K562 (cell line): ENCODE data around the gene APLP1. TPM values are rescaled to one million over a fixed set of nuclear protein-coding genes. Genes with fewer than 3 reads are reported as not detected.

Source experiments
- CBX3 ChIP-seq, 2 experiments: IDR thresholded peaks; 1 replicate in 1 of 2; 2 replicates in 1 of 2; pipeline ENCODE4 v1.6.1; 2012; ENCODE audit warnings: inconsistent platforms in 2 of 2, low read length in 2 of 2, borderline replicate concordance in 1 of 2, control low read depth in 1 of 2
- CREM ChIP-seq: IDR thresholded peaks from 2 replicates; pipeline ENCODE4 v1.6.1; 2014; ENCODE audit warnings: antibody characterized with exemption, low read depth
- NCOA1 ChIP-seq: fragments of 450-650 bp; IDR thresholded peaks from 2 replicates; pipeline ENCODE4 v1.6.1; 2016; ENCODE audit warnings: low read depth
- NELFE ChIP-seq: IDR thresholded peaks from 2 replicates; pipeline ENCODE4 v1.6.1; 2011; ENCODE audit warnings: mild to moderate bottlenecking; ENCODE audit not compliant: insufficient read depth, insufficient read length
- NEUROD1 ChIP-seq: fragments of 150-350 bp; IDR thresholded peaks from 2 replicates; pipeline ENCODE4 v1.6.1; 2014; ENCODE audit warnings: borderline replicate concordance, low read length, low read depth; ENCODE audit not compliant: partially characterized antibody
- SIN3A ChIP-seq, 2 experiments: fragments of 150-350 bp in 1 of 2; IDR thresholded peaks; 2 replicates each; pipeline ENCODE4 v1.6.1; 2011 to 2016; ENCODE audit warnings: borderline replicate concordance in 2 of 2, low read depth in 2 of 2, low read length in 2 of 2, mild to moderate bottlenecking in 2 of 2, moderate library complexity in 2 of 2; ENCODE audit not compliant: control insufficient read depth in 1 of 2
- STAG1 ChIP-seq: sonication (generic); formaldehyde crosslinking; IDR thresholded peaks from 2 replicates; pipeline ENCODE4 v1.5.0; 2020; ENCODE audit warnings: missing genetic modification reagents, borderline replicate concordance
- TEAD1 ChIP-seq, 2 experiments: fragments of 450-650 bp in 1 of 2; sonication (generic) in 1 of 2; formaldehyde crosslinking; IDR thresholded peaks; 2 replicates each; pipeline versions ENCODE4 v1.4.0 to v1.8.0; 2020 to 2022; ENCODE audit warnings: mild to moderate bottlenecking in 2 of 2, missing genetic modification reagents in 1 of 2
- YY1 ChIP-seq, 3 experiments: IDR thresholded peaks; 2 replicates each; pipeline ENCODE4 v1.6.1; 2011; ENCODE audit warnings: low read length in 2 of 3, mild to moderate bottlenecking in 2 of 3, moderate library complexity in 2 of 3, borderline replicate concordance in 1 of 3, control low read depth in 1 of 3, low read depth in 1 of 3; ENCODE audit not compliant: insufficient read depth in 3 of 3, insufficient replicate concordance in 2 of 3, control insufficient read depth in 1 of 3, insufficient read length in 1 of 3; ENCODE audit errors: extremely low read depth in 1 of 3
- ZBTB33 ChIP-seq: sonication (generic); formaldehyde crosslinking; IDR thresholded peaks from 2 replicates; pipeline ENCODE4 v1.8.1; 2023; ENCODE audit warnings: mild to moderate bottlenecking, missing genetic modification reagents
- ZNF143 ChIP-seq: sonication (generic); formaldehyde crosslinking; IDR thresholded peaks from 2 replicates; pipeline ENCODE4 v1.9.0; 2022; ENCODE audit warnings: mild to moderate bottlenecking, missing genetic modification reagents
- ZNF766 ChIP-seq: fragments of 200-800 bp; sonication (Bioruptor generic); conservative IDR thresholded peaks from 2 replicates; pipeline ENCODE4 v1.6.1; 2016; ENCODE audit warnings: missing genetic modification characterization, missing compliant biosample characterization
- polyA plus RNA-seq, 8 experiments: library from polyadenylated mRNA; depleted of rRNA in 4 of 8; stranded (reverse) in 5 of 8; unstranded in 3 of 8; fragments of >200 nt; fragmentation: Nextera tagmentation in 2 of 8; fragmentation: Illumina TruSeq in 1 of 8; extraction: Ambion mirVana in 2 of 8; extraction: Trizol in 1 of 8; gene quantifications; 2 replicates each; pipeline versions ENCODE4 v1.2.1 to v1.2.3, GENCODE V29; 2011 to 2014; ENCODE audit warnings: inconsistent platforms in 1 of 8, missing spikeins in 1 of 8
- total RNA-seq, 7 experiments: library from RNA; depleted of rRNA in 6 of 7; stranded (reverse); fragments of >200 nt in 6 of 7; fragmentation: Illumina TruSeq in 2 of 7; extraction: Trizol in 2 of 7; gene quantifications; 2 replicates each; pipeline versions ENCODE4 v1.2.1 to v1.2.3, GENCODE V29; 2011 to 2021; ENCODE audit warnings: low replicate concordance in 1 of 7
- TF ChIP-seq, protein P1 (sequence below), 2 experiments: fragments of 450-650 bp in 1 of 2; sonication (generic) in 1 of 2; formaldehyde crosslinking in 1 of 2; IDR thresholded peaks in 1 of 2; conservative IDR thresholded peaks in 1 of 2; 2 replicates each; pipeline versions ENCODE4 v1.6.1 to v1.8.1; 2016 to 2023; ENCODE audit warnings: mild to moderate bottlenecking in 2 of 2, moderate library complexity in 2 of 2, inconsistent platforms in 1 of 2, missing genetic modification reagents in 1 of 2
- TF ChIP-seq, protein P2 (sequence below): sonication (generic); formaldehyde crosslinking; IDR thresholded peaks from 2 replicates; pipeline ENCODE4 v1.8.0; 2022; ENCODE audit warnings: mild to moderate bottlenecking, missing genetic modification reagents
- TF ChIP-seq, protein P3 (sequence below), 2 experiments: fragments of 450-650 bp in 1 of 2; sonication (generic) in 1 of 2; formaldehyde crosslinking; conservative IDR thresholded peaks; 2 replicates each; pipeline versions ENCODE4 v1.4.0 to v1.8.1; 2020 to 2022; ENCODE audit warnings: mild to moderate bottlenecking in 1 of 2, missing genetic modification reagents in 1 of 2

Gene APLP1
- total and polyA plus RNA-seq, 9 of the 15 experiments (the other 6 are each of a cell fraction or from before 2014, with no cell fraction given) = 0.69 to 9.9 (median 4.7) TPM

DNA sequence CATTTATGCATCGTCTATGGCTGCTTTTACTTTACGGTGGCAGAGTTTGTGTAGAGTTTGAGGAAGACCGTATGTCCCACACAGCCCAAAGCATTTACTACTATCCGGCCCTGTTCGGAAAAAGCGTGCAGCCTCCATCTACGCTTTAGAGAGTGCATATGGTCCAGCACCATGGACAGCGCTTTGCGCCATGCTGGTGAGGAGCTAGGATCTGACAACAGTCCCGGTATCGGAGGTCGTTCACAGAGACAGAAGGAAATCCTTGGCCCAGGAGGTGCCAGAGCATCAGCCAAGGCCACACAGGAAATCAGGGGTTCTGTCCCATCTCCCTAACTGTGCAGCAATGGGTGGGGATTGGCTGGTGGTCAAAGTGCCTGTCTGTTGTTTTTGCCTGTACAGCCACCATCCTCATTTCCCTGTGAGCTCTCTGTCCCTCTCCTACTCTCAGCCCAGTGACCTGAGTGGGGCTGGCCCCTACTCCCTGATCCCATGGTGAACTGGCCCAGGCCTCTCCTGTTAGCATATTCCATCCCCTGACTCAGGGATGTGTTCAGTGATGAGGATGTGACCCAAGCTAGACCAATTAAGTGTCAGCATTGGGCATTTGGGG is 39.6 kb upstream of the APLP1 start (continued):
- TF ChIP-seq TEAD1 (CRISPR knock-in tag; IDR thresholded peaks at IDR 0.05) (peak in 1 of 2 experiments; percentile 77; a peak in 1 of 4 replicates), NEUROD1 (no peak), CBX3 (IDR thresholded peaks at IDR 0.05; ENCODE audit: borderline replicate concordance in 1 of 2, low read length in 2 of 2) (peak in 1 of 2 experiments; percentile 72; a peak in 1 of 3 replicates), YY1 (IDR thresholded peaks at IDR 0.05; ENCODE audit: borderline replicate concordance in 1 of 3, control insufficient read depth in 1 of 3, extremely low read depth in 1 of 3, insufficient read depth in 3 of 3, insufficient read length in 1 of 3, insufficient replicate concordance in 2 of 3, low read depth in 1 of 3, low read length in 2 of 3) (peak in 2 of 3 experiments; percentile 45 to 81), NELFE (no peak), ZNF766 (CRISPR knock-in tag) (peak; percentile 71; the same call in 1 of the 2 replicates), NCOA1 (peak; percentile 54; the same call in 1 of the 2 replicates), SIN3A (IDR thresholded peaks at IDR 0.05; ENCODE audit: borderline replicate concordance in 2 of 2, control insufficient read depth in 1 of 2, low read depth in 2 of 2, low read length in 2 of 2) (peak; percentile 75 to 96), ZNF143 (0 out of 2 replicates have a peak, but pooled peaks have one; percentile 26), CREM (peak; percentile 49; the same call in 1 of the 2 replicates), STAG1 (CRISPR knock-in tag) (no peak), ZBTB33 (CRISPR knock-in tag) (peak; percentile 55; the same call in 1 of the 2 replicates)
- TF ChIP-seq, protein P1, sequence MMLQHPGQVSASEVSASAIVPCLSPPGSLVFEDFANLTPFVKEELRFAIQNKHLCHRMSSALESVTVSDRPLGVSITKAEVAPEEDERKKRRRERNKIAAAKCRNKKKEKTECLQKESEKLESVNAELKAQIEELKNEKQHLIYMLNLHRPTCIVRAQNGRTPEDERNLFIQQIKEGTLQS (IDR thresholded peaks at IDR 0.05) = no peak
- TF ChIP-seq, protein P1 (CRISPR knock-in tag; conservative IDR thresholded peaks at IDR 0.05) = no peak
- TF ChIP-seq, protein P2, sequence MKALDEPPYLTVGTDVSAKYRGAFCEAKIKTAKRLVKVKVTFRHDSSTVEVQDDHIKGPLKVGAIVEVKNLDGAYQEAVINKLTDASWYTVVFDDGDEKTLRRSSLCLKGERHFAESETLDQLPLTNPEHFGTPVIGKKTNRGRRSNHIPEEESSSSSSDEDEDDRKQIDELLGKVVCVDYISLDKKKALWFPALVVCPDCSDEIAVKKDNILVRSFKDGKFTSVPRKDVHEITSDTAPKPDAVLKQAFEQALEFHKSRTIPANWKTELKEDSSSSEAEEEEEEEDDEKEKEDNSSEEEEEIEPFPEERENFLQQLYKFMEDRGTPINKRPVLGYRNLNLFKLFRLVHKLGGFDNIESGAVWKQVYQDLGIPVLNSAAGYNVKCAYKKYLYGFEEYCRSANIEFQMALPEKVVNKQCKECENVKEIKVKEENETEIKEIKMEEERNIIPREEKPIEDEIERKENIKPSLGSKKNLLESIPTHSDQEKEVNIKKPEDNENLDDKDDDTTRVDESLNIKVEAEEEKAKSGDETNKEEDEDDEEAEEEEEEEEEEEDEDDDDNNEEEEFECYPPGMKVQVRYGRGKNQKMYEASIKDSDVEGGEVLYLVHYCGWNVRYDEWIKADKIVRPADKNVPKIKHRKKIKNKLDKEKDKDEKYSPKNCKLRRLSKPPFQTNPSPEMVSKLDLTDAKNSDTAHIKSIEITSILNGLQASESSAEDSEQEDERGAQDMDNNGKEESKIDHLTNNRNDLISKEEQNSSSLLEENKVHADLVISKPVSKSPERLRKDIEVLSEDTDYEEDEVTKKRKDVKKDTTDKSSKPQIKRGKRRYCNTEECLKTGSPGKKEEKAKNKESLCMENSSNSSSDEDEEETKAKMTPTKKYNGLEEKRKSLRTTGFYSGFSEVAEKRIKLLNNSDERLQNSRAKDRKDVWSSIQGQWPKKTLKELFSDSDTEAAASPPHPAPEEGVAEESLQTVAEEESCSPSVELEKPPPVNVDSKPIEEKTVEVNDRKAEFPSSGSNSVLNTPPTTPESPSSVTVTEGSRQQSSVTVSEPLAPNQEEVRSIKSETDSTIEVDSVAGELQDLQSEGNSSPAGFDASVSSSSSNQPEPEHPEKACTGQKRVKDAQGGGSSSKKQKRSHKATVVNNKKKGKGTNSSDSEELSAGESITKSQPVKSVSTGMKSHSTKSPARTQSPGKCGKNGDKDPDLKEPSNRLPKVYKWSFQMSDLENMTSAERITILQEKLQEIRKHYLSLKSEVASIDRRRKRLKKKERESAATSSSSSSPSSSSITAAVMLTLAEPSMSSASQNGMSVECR (CRISPR knock-in tag) = peak; percentile 88; the same call in 1 of the 2 replicates
- TF ChIP-seq, protein P3, sequence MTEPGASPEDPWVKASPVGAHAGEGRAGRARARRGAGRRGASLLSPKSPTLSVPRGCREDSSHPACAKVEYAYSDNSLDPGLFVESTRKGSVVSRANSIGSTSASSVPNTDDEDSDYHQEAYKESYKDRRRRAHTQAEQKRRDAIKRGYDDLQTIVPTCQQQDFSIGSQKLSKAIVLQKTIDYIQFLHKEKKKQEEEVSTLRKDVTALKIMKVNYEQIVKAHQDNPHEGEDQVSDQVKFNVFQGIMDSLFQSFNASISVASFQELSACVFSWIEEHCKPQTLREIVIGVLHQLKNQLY (CRISPR knock-in tag; conservative IDR thresholded peaks at IDR 0.05) = 0 out of 4 replicates have a peak, but pooled peaks of 1 of the 2 experiments have one; percentile 63
